GM23338 (cell line): ENCODE data around the gene SORCS2. TPM values are rescaled to one million over a fixed set of nuclear protein-coding genes. Genes with fewer than 3 reads are reported as not detected.
A peak's percentile ranks its signal among the peaks of the same experiment; 100 is the strongest.

Experiments
- ATAC-seq: fragments of 200-7000 bp; cut with Tn5 transposase; 3 replicates; pipeline ENCODE4 v1.9.1; 2020
- DNase-seq: peaks from one replicate; pipeline ENCODE4 v3.0.0-alpha.2; 2015; ENCODE audit warnings: low spot score
- H2AFZ ChIP-seq: fragments of 200-600 bp; sonication (generic); 2 replicates; pipeline ENCODE4 v1.8.0; 2016; ENCODE audit warnings: antibody characterized with exemption, mild to moderate bottlenecking, moderate library complexity
- H3F3A ChIP-seq: fragments of 200-600 bp; sonication (generic); replicated peaks from 2 replicates; pipeline ENCODE4 v1.8.0; 2017; ENCODE audit warnings: antibody characterized with exemption, mixed run types, low read depth
- H3K27ac ChIP-seq: fragments of 200-600 bp; sonication (generic); 2 replicates; pipeline ENCODE4 v1.6.1; 2016; ENCODE audit warnings: low read depth
- H3K27me3 ChIP-seq: fragments of 200-600 bp; sonication (generic); 2 replicates; pipeline ENCODE4 v1.8.0; 2016; ENCODE audit warnings: mild to moderate bottlenecking, mixed run types, moderate library complexity; ENCODE audit not compliant: insufficient read depth
- H3K36me3 ChIP-seq: fragments of 200-600 bp; sonication (generic); 2 replicates; pipeline ENCODE4 v1.8.0; 2016; ENCODE audit warnings: mild to moderate bottlenecking; ENCODE audit not compliant: insufficient read depth
- H3K4me1 ChIP-seq: fragments of 200-600 bp; sonication (generic); 2 replicates; pipeline ENCODE4 v1.8.0; 2016; ENCODE audit warnings: mild to moderate bottlenecking, moderate library complexity; ENCODE audit not compliant: insufficient read depth
- H3K4me2 ChIP-seq: fragments of 200-600 bp; sonication (generic); 2 replicates; pipeline ENCODE4 v1.7.1; 2017; ENCODE audit warnings: mixed run types
- H3K4me3 ChIP-seq: fragments of 200-600 bp; sonication (generic); 2 replicates; pipeline ENCODE4 v1.6.1; 2016; ENCODE audit warnings: mixed run types
- H3K79me2 ChIP-seq: fragments of 200-600 bp; sonication (generic); replicated peaks from 2 replicates; pipeline ENCODE4 v1.8.0; 2017; ENCODE audit warnings: mild to moderate bottlenecking; ENCODE audit not compliant: insufficient read depth
- H3K9me2 ChIP-seq: fragments of 200-600 bp; sonication (generic); 2 replicates; pipeline ENCODE4 v1.8.0; 2017; ENCODE audit not compliant: insufficient read depth
- H4K20me1 ChIP-seq: fragments of 200-600 bp; sonication (generic); replicated peaks from 2 replicates; pipeline ENCODE4 v1.8.0; 2017; ENCODE audit warnings: mild to moderate bottlenecking; ENCODE audit not compliant: insufficient read depth
- H3K27ac Mint-ChIP-seq: 2 replicates; pipeline ENCODE4 v1.8.0; 2020; ENCODE audit warnings: inconsistent platforms, mild to moderate bottlenecking, moderate library complexity, mixed read lengths
- H3K27me3 Mint-ChIP-seq: 3 replicates; pipeline ENCODE4 v1.8.0; 2022; ENCODE audit warnings: low read depth, mild to moderate bottlenecking, moderate library complexity, mixed read lengths, inconsistent platforms; ENCODE audit not compliant: insufficient read depth, poor library complexity
- H3K36me3 Mint-ChIP-seq: 3 replicates; pipeline ENCODE4 v1.8.0; 2021; ENCODE audit warnings: low read depth, mild to moderate bottlenecking, inconsistent platforms, moderate library complexity, mixed read lengths
- H3K4me1 Mint-ChIP-seq: 3 replicates; pipeline ENCODE4 v1.8.0; 2020; ENCODE audit warnings: mild to moderate bottlenecking, inconsistent platforms, mixed read lengths
- H3K4me3 Mint-ChIP-seq: 3 replicates; pipeline ENCODE4 v1.8.0; 2021; ENCODE audit warnings: moderate library complexity, mild to moderate bottlenecking, inconsistent platforms, mixed read lengths
- H3K9me3 Mint-ChIP-seq: 3 replicates; pipeline ENCODE4 v1.8.0; 2020; ENCODE audit warnings: moderate library complexity, mild to moderate bottlenecking, inconsistent platforms, mixed read lengths
- CREB1 ChIP-seq: fragments of 250-450 bp; sonication (Bioruptor Pico); IDR thresholded peaks from 2 replicates; pipeline ENCODE4 v1.5.0; 2020; ENCODE audit warnings: low read depth, mild to moderate bottlenecking, moderate library complexity
- EZH2 ChIP-seq: fragments of 200-600 bp; sonication (generic); IDR thresholded peaks from one replicate; pipeline ENCODE4 v1.8.0; 2017; ENCODE audit warnings: antibody characterized with exemption, mild to moderate bottlenecking, low read depth; ENCODE audit not compliant: unreplicated experiment
- JUNB ChIP-seq: IDR thresholded peaks from one replicate; pipeline ENCODE4 v1.6.1; 2016; ENCODE audit warnings: antibody characterized with exemption; ENCODE audit not compliant: unreplicated experiment
- NANOG ChIP-seq: IDR thresholded peaks from 2 replicates; pipeline ENCODE4 v1.6.1; 2016; ENCODE audit warnings: antibody characterized with exemption, borderline replicate concordance
- POLR2AphosphoS5 ChIP-seq: IDR thresholded peaks from 2 replicates; pipeline ENCODE4 v1.6.1; 2016; ENCODE audit warnings: antibody characterized with exemption, low read depth
- ZNF114 ChIP-seq: fragments of 250-450 bp; sonication (Bioruptor Pico); IDR thresholded peaks from 2 replicates; pipeline ENCODE4 v1.5.0; 2020; ENCODE audit warnings: mild to moderate bottlenecking, moderate library complexity
- ZNF331 ChIP-seq: fragments of 250-450 bp; sonication (Bioruptor Pico); IDR thresholded peaks from 2 replicates; pipeline ENCODE4 v1.5.0; 2020; ENCODE audit warnings: low read depth, mild to moderate bottlenecking, moderate library complexity
- polyA plus RNA-seq: library from polyadenylated mRNA; unstranded; fragments of >200 nt; fragmentation: Nextera tagmentation; extraction: Ambion mirVana; gene quantifications from 2 replicates; pipeline ENCODE4 v1.2.1, GENCODE V29; 2016
- total RNA-seq: library from RNA; depleted of rRNA; stranded (reverse); fragments of >200 nt; shearing (Covaris generic); gene quantifications from 2 replicates; pipeline ENCODE4 v1.2.3, GENCODE V29; 2014
- TF ChIP-seq, protein P1 (sequence below), 2 experiments: fragments of 200-600 bp in 1 of 2; sonication (generic) in 1 of 2; conservative IDR thresholded peaks; 2 replicates each; pipeline versions ENCODE4 v1.5.1 to v1.6.1; 2016 to 2017; ENCODE audit warnings: antibody characterized with exemption in 2 of 2, low read depth in 2 of 2, mild to moderate bottlenecking in 2 of 2, moderate library complexity in 1 of 2
- TF ChIP-seq, protein P2 (sequence below): IDR thresholded peaks from 2 replicates; pipeline ENCODE4 v1.6.1; 2016; ENCODE audit warnings: antibody characterized with exemption

The SORCS2 gene
- total and polyA plus RNA-seq, 2 experiments from 2014 or later: 0.47 to 2.4 TPM

DNA sequence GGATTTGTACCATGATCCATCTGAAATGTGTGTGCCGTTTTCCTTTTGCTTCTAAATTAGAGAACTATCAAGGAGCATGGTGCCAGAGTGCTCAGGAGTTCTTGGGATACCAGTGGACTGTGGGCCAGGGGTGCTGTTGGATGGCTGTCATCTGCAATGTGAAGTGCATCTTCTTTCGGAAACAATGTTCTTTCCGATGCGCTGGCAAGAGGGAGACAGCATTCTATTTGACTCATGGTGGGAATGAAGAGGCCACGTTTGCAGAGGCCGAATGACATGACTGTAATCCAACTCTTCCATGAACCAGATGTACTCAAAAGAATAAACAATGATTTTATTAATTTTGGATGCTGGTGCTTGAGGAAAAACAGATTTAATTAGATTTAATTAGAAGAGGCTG, 45.5 kb downstream of the SORCS2 start:
- H3K27ac Mint-ChIP-seq: no peak overlapping the region
- no peaks in the 10 kb centered on the region for H3F3A ChIP-seq
- H3K4me2 ChIP-seq: no peak overlapping the region
- no peaks in the 10 kb centered on the region for H3K4me1 Mint-ChIP-seq
- H3K36me3 Mint-ChIP-seq: no peaks in the 10 kb centered on the region; the same call in 2 of the 3 replicates
- no peak overlapping the region for H3K4me3 Mint-ChIP-seq
- no peaks in the 10 kb centered on the region for H4K20me1 ChIP-seq
- H3K79me2 ChIP-seq: no peaks in the 10 kb centered on the region
- no peaks in the 10 kb centered on the region for H3K27me3 ChIP-seq
- H3K4me3 ChIP-seq: no peak overlapping the region
- ATAC-seq: no peak
- H3K36me3 ChIP-seq: no peaks in the 10 kb centered on the region
- H3K27me3 Mint-ChIP-seq: peaks cover 13% of the 10 kb centered on the region
- DNase-seq: no peak
- no peak overlapping the region for H2AFZ ChIP-seq
- H3K4me1 ChIP-seq: no peaks in the 10 kb centered on the region
- no peak for TF ChIP-seq NANOG
- no peak for TF ChIP-seq CREB1
- TF ChIP-seq ZNF114 (CRISPR knock-in tag): no peak
- no peak for TF ChIP-seq POLR2AphosphoS5
- H3K9me2 ChIP-seq: no peaks in the 10 kb centered on the region
- no peak overlapping the region for H3K27ac ChIP-seq
- peaks cover 4% of the 10 kb centered on the region; the same call in 2 of the 3 replicates for H3K9me3 Mint-ChIP-seq

DNA sequence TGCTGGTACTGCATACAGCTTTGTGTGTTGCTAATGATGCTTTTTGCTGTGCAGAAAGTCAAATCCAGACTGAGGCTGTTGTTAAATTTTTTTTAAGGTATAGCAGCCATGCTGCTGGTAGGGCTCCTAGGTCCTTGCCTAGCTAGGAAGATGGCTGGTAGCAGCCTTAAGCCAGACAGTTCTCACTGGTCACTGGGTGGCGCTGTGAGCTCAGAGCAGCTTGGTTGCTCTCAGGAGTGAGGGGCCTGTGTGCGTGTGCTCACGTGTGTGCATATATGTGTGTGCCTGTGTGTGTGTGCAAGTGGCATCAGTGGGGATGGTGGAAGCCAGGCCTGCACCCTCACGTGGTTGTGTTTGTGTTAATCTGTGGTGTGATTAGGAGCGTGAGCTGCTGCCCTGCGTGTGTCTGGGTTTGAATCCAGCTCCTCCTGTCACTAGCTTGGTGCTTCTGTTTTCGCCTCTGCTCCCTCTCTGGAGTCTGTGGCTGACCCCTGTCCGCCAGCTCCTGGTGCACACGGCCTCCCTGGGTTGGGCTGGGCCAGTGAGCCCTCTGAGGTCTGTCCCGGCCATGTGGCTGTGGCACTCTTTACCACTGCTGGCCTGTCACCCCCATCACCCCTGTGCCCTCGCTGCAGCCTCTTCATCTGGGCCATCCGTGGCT, 46.1 kb downstream of the SORCS2 start:
- peaks cover 13% of the 10 kb centered on the region for H3K27me3 Mint-ChIP-seq

DNA sequence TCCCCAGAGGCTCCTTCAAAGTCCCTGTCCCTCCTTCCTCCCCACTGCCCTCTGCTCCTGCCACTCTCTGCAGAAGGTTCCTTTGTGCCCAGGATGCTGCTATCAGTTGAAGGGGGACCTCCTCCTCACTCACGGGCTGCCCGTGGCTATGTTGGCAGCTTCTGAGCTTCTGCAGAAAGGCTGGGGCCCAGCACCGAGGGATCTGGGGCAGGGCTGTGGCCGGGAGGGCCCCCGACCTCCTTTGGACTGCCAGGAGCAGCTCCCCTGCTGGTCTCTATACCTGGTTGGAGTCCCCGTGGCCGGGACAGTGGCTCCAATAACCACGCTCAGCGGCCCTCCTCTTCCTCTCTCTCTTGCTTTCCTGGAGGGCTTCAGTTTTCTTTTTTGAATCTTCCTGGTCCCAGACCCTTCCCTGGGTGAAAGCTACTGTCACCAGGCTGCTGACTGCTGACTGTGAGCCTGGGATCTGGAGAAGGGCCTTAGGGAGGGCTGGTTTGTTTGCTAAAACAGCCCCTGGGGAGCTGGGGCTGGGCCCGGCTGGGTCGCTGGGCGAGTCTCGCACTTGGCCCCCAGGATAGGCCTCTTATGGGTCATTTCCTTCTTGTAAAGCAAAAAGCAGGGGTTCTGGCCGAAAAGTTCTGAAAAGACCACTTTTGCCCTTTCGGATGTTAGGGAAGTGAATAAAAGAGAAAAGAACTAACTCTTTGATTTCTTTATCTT, 46.9 kb downstream of the SORCS2 start:
- H3K27ac ChIP-seq: no peak overlapping the region
- H3F3A ChIP-seq: no peaks in the 10 kb centered on the region
- no peaks in the 10 kb centered on the region for H3K79me2 ChIP-seq
- no peaks in the 10 kb centered on the region for H3K4me1 Mint-ChIP-seq
- DNase-seq: no peak
- no peaks in the 10 kb centered on the region for H3K4me1 ChIP-seq
- H3K27ac Mint-ChIP-seq: no peak overlapping the region
- H3K4me2 ChIP-seq: no peak overlapping the region
- no peak for ATAC-seq
- no peaks in the 10 kb centered on the region for H3K9me2 ChIP-seq
- no peaks in the 10 kb centered on the region for H3K36me3 ChIP-seq
- no peaks in the 10 kb centered on the region for H3K27me3 ChIP-seq
- H3K36me3 Mint-ChIP-seq: no peaks in the 10 kb centered on the region; the same call in 2 of the 3 replicates
- H3K4me3 ChIP-seq: no peak overlapping the region
- H4K20me1 ChIP-seq: no peaks in the 10 kb centered on the region
- peaks cover 4% of the 10 kb centered on the region; the same call in 2 of the 3 replicates for H3K9me3 Mint-ChIP-seq
- H3K4me3 Mint-ChIP-seq: no peak overlapping the region
- H2AFZ ChIP-seq: no peak overlapping the region
- peaks cover 11% of the 10 kb centered on the region for H3K27me3 Mint-ChIP-seq
- TF ChIP-seq, protein P1, sequence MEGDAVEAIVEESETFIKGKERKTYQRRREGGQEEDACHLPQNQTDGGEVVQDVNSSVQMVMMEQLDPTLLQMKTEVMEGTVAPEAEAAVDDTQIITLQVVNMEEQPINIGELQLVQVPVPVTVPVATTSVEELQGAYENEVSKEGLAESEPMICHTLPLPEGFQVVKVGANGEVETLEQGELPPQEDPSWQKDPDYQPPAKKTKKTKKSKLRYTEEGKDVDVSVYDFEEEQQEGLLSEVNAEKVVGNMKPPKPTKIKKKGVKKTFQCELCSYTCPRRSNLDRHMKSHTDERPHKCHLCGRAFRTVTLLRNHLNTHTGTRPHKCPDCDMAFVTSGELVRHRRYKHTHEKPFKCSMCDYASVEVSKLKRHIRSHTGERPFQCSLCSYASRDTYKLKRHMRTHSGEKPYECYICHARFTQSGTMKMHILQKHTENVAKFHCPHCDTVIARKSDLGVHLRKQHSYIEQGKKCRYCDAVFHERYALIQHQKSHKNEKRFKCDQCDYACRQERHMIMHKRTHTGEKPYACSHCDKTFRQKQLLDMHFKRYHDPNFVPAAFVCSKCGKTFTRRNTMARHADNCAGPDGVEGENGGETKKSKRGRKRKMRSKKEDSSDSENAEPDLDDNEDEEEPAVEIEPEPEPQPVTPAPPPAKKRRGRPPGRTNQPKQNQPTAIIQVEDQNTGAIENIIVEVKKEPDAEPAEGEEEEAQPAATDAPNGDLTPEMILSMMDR (conservative IDR thresholded peaks at IDR 0.05; ENCODE audit: low read depth in 2 of 2): no peak
- TF ChIP-seq, protein P2, sequence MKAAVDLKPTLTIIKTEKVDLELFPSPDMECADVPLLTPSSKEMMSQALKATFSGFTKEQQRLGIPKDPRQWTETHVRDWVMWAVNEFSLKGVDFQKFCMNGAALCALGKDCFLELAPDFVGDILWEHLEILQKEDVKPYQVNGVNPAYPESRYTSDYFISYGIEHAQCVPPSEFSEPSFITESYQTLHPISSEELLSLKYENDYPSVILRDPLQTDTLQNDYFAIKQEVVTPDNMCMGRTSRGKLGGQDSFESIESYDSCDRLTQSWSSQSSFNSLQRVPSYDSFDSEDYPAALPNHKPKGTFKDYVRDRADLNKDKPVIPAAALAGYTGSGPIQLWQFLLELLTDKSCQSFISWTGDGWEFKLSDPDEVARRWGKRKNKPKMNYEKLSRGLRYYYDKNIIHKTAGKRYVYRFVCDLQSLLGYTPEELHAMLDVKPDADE: no peak
- no peak for TF ChIP-seq EZH2
- TF ChIP-seq POLR2AphosphoS5: no peak
- TF ChIP-seq ZNF331 (CRISPR knock-in tag): no peak
- TF ChIP-seq JUNB: no peak

More for the DNA sequence above, 46.1 kb downstream of the SORCS2 start:
- no peaks in the 10 kb centered on the region for H3K36me3 ChIP-seq
- no peaks in the 10 kb centered on the region; the same call in 2 of the 3 replicates for H3K36me3 Mint-ChIP-seq
- H3K4me3 Mint-ChIP-seq: no peak overlapping the region
- no peaks in the 10 kb centered on the region for H4K20me1 ChIP-seq
- H3K4me1 ChIP-seq: no peaks in the 10 kb centered on the region
- no peaks in the 10 kb centered on the region for H3K4me1 Mint-ChIP-seq
- H3K4me2 ChIP-seq: no peak overlapping the region
- peak; percentile 61 for DNase-seq
- H3K9me3 Mint-ChIP-seq: peaks cover 4% of the 10 kb centered on the region; the same call in 2 of the 3 replicates
- no peaks in the 10 kb centered on the region for H3K79me2 ChIP-seq
- TF ChIP-seq, protein P1 (conservative IDR thresholded peaks at IDR 0.05; ENCODE audit: low read depth in 2 of 2): peak; percentile 60 to 80
- no peak for TF ChIP-seq JUNB
- H3K27ac ChIP-seq: no peak overlapping the region
- no peak overlapping the region for H2AFZ ChIP-seq
- no peak overlapping the region for H3K27ac Mint-ChIP-seq
- H3F3A ChIP-seq: no peaks in the 10 kb centered on the region
- ATAC-seq: peak; percentile 68
- no peaks in the 10 kb centered on the region for H3K9me2 ChIP-seq
- no peak overlapping the region for H3K4me3 ChIP-seq
- no peaks in the 10 kb centered on the region for H3K27me3 ChIP-seq
